GM21737 (cell line): ENCODE measurements around the gene PTGER3.

Source experiments
- ATAC-seq: cut with Tn5 transposase; IDR thresholded peaks from one replicate; pipeline ENCODE4 v1.9.1; 2021; ENCODE audit warnings: mild to moderate bottlenecking, moderate library complexity; ENCODE audit not compliant: unreplicated experiment

PTGER3 gene

DNA sequence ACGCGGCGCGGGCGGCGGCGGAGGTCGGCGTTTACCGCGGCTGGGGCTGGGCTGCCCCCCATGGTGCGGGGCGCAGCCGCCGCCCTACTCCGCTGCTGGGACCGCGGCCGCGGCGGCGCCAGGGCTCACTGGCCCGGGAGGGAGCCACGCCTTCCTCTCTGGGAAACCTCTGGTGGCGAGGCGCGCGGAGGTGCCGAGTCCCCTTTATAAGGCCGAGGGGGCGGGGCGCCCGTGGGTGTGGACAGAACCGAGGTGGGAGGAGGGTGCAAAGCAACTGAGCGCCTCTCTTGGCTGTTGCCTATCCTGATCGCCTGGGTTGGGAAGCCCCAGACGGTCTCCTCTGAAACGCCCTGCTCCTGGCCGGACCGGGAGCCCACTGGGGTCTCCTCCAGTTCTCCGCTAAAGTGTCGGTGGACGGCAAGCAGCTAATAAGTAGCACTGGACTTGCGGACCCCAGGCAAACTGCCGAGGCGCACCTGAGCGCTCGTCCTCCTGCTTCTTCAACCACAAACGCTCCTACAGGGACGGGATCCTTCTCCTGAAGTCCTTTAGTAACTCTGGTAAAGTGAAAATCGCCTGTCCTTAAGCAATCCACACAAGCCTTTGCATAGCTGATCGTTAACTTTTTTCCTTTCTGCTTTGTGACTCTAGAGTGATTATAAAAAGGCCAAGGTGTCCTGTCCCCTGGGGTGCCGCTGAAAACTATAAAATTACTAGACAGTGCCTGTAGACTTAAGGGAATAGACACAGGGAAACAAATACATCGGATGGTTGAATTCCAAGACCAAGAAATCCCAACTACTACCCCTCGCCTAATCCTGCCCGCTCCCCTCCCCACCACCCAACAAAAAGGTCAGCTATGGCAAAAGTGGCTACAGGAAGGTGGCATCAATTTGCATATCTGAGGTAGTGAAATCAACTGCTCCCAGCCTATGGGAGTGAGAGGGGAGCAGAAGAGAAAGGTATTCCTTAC lies at the start of gene PTGER3:
Gene PTGER3 (minus strand): TSS at position 182 of the 973 bp plus-strand sequence. CDS start 239 bp downstream, outside the sequence.
- no peak for ATAC-seq

DNA sequence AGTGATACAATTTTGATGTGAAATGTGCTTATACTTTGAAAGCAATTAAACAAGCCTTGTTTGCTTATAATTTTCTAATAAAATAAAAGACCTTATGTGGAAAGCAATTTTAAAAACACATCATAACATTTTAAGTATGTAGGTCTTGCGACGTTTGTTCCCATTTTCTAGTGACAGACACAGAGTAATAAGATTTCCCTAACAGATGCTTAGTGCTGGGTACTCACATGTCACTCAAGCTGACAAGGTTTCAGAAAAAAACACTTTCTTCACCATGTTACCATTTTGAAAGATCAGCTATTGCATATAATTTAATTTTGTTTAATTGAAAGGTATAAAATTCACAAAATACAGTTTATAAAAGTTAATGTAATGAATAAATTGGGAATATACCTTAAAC lies 47.3 kb upstream of the PTGER3 start:
- ATAC-seq = no peak

GRCh38 chr1:71093938-71094337 lies 46.3 kb upstream of the PTGER3 start:
- no peak for ATAC-seq

DNA sequence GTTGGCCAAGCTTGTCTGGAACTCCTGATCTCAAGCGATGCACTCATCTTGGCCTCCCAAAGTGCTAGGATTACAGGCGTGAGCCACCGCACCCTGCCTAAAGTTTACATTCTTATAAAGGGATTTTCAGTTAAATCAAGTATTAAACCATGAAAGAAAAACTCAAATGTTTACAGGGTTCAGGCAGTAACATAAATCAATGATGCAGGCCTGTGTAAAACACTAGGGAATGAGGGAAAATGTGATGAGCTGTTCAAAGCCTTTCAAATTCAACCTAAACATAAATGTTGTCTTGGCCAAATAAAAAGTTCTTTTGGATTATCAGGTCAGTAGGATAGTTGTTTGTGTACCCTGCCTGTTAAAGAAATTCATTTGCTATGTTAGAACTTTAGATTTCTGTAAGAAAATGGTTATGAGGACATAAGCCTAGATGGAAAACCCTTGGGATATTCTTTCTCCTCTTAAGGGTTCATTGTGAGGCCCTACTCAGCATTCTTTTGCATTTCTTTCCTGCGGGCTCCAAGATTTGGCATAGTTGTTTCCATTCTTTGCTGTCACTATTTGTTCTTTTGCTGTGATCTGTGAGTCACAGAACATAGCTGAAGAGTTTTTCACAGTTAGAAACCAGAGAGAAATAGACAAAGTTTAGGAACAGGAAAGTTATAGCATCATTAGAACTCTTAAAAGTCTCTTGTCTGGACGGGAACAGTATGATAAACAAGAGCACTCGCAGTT lies 42.1 kb upstream of the PTGER3 start:
- no peak for ATAC-seq

- ATAC-seq = no peak
Observed at GRCh38 chr1:71088645-71089287, 41.1 kb upstream of the PTGER3 start.

DNA sequence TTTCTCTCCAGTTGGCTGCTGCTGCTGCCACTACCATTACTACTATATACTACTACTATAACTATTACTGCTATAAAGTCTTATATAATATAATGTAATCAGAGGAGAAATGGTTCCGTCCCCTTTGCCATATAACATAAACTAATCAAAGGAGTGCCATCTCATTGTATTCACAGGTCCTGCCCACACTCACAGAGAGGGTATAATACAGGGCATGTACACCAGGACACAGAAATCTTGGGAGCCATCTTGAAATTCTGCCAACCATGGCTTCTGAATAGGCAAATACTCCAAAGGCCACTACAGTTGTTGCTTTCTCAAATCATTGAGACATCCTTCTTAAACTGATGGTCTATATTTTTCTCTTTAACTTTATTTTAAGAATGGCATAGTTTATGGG lies 40.1 kb upstream of the PTGER3 start:
- no peak for ATAC-seq

DNA sequence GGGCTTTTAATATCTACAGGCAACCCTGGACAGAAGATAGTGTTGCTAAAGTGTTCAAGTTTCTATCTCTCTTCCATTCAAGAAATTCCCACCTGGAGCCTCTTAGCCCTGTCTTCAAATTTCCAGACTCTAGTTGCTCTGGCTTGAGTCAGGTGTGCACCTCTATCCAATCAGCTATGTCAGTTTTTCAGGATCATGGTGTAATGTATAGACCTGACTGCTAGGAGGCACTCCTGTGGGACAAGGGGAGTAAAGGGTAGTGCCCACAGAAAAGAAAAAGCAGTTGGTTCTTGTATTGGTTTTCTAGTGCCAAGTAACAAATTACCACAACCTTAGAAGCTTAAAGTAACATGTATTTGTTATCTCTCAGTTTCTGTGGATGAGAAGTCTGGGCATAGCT lies 39.4 kb upstream of the PTGER3 start:
- no peak for ATAC-seq

- no peak for ATAC-seq
Observed at GRCh38 chr1:71086331-71086730, 38.7 kb upstream of the PTGER3 start.

DNA sequence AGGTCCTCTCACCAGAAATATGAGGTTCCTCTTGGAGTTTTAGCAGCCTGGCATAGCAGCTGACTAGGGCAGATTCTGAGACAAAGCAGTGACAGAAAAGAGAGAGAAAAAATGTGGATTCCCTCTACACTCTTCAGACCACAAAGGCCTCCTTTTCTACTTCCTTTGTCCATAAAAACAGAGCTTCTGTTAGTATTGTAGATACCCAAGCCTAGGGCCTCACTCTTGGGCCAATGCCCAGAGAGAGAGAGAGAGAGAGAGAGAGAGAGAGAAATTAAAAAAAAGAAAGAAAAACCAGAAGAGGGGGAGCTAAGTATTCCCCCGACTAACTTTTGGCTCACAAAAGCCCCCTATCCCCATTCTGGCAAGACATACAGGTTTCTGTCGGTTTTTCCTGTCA lies 35.7 kb upstream of the PTGER3 start:
- ATAC-seq = no peak

- no peak for ATAC-seq
Observed at GRCh38 chr1:71081697-71082080, 34.1 kb upstream of the PTGER3 start.

DNA sequence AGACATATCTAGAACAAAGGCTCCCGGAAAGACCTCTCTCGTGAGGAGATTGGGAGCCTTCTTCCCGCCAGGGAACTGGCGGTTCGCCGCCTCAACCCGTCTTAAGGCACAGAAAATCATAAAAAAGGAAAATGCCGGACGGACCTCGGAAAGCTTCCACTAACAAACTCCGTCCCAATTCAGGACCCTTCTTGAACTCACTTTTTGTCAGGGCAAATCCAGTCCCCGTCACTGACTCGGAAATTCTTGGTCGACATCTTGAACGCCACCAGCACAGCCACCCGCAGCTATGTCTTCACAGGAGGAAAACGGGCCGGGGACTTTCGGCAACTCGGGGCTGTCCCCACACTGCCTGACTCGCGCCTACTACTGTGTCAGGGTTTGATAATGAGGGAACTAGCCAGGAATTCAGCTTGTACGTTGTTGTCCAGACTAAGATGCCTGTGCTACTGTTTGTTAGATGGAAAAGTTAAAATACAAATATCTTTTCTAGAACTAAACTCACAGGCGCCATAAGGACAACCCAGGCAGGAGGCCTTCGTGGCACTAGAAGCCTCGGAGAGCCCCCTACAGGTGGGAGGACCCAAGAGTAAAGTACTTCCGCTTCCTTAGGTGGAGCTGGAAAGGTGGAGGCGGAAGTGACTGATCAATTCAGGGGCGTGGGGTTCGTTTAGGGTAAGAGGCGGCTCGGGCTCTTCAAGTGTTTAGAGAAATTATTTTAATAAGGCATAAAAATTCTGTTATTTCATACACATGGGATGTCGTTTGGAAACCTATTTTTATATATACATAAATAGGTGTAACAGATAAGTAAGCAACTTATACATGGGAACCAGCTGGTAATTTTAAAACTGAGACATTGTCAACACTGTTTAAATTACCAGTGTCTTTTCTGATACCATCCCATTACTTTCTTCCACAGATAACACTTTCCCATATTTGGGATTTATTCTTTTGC lies 33.4 kb upstream of the PTGER3 start, which contains the start of gene ZRANB2:
Gene ZRANB2 (minus strand): TSS at position 297 of the 958 bp plus-strand sequence. CDS start 40 bp downstream, at position 257.
- peak; percentile 99 for ATAC-seq

GRCh38 chr1:71080230-71080738 lies 32.7 kb upstream of the PTGER3 start:
- ATAC-seq = peak; percentile 11

DNA sequence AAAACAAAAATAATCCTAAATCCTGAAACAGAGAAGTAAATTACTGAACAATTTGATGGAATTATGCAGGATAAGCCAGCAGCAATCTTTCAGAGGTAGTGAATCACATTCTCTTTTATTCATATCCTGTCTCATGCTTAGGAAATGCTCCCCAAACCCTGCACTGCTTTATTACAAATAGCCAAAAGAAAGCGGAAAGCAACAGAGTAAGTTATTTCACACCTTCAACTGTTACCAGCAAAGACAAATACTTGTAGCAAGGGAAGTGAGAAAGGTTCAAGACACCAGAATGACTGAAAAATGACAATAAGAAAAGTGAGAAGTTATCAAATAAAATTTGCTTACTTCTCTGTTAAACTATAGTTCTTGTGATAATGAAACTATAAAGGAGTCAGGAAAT lies 27.1 kb upstream of the PTGER3 start:
- no peak for ATAC-seq

DNA sequence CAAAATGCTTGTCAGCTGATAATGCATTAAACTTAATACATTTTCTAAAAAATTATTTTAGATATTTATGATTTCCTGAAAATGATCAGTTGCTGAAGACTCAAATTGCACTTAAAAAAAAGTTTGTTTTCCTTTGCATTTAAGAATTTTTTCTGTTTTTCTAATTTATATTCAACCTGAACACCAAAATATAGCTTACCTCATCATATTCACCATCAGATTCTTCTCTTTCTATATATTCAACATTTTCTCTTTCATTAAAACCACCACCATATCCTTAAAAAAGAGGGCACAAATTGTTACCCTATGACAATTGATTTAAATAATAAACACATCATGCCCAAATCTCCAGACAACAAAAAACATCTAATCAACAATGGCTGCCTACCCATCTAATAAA lies 24.7 kb upstream of the PTGER3 start:
- ATAC-seq = no peak

- ATAC-seq = no peak
Observed at GRCh38 chr1:71071720-71072119, 24.1 kb upstream of the PTGER3 start.

DNA sequence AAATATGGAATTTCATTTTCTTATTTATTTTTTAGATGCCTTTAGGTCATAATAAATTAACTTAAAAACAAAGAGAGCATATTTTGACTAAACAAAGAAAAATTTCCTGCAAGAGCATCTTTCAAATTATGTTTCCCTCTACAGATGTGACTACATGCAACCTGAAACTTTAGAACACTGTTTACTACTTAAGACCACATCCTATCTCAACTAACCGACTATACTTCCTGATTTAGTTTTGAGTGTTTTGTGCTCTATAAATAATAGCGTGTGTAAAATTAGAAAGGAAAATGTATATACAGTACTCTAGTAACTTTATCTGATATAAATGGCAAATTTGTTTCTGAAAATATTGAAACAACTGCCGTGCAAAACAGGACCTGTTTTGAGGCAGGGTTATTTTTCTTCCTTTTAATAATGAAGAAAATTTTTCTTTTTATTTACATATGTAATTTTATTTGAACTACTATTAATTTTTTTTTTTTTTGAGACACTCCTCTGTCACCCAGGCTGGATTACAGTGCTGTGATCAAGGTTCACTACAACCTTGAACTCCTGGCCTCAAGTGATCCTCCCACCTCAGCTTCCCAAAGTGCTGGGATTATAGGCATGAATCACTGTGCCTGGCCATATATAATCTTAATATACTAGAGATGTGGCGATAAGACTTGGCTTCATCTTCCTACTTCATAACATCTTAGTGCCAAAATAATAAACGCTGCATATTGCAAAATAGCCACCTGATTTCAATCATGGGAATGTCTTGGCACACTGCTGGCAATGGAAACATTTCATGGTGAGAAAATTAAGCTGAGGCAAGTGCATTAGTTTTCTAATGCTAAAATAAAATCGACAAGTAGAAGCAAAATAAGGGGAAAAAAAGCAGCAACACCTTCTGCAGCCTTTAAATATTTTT lies 21.0 kb upstream of the PTGER3 start:
- ATAC-seq = peak; percentile 84

DNA sequence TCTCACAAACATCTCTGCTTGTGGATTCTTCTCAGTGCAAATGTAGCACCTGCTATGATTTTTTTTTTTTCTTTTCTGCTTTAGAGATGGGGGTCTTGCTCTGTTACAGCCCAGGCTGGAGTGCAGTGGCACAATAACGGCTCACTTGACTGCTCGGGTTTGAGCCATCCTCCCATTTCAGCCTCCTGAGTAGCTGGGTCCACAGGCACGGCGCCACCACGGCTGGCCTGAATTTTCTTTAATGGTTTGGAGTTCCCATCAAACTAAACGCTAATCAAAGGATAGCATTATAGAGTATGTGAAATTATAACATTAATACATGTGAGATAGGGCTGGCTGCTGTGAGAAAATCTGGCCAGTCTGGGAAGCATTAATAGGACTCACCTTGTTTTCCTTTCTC lies 7.2 kb upstream of the PTGER3 start:
- no peak for ATAC-seq

- no peak for ATAC-seq
Observed at GRCh38 chr1:71054281-71054731, 6.7 kb upstream of the PTGER3 start.

- no peak for ATAC-seq
Observed at GRCh38 chr1:71053758-71054157, 6.1 kb upstream of the PTGER3 start.
